HG03060 (cell line): ENCODE results near the gene MAJIN.

ENCODE experiments used
- ATAC-seq: cut with Tn5 transposase; IDR thresholded peaks from one replicate; pipeline ENCODE4 v1.9.1; 2021; ENCODE audit warnings: low read depth, moderate number of reproducible peaks; ENCODE audit not compliant: unreplicated experiment

Gene MAJIN

DNA sequence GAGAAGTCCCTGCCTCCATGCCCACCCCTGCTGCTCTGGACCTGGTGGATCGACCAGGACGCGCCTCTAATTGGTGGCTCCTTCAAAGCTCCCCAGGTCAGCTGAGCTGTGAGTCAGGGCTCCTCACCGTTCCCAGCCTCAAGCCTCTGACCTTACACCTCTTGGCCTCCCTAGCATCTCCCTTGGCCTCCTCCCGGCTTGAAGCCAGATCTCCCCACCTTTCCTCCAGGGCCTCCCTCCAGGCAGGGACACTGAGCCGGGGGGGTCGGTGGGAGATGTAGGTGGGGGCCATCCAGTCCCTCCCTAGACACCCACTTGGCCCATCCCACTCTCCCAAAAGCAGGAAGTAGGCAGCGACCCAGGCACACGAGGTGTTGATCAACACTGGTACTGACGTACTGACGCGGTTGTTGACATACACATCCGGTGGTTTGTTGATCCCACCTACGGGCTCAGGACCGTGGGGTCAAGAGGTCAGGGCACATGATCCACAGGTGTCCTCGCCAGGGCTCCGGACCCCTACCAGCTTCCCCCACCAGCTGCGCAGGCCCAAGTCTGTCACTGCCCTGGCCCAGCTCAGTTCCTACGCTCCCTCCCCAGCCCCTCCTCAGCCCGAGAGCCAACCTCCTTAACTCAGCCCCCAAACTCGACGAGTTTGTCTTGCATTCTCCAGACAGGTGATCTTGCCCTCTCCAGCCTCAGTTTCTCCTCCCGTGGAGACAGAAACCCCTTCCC lies 55.7 kb downstream of the MAJIN start:
- no peak for ATAC-seq

DNA sequence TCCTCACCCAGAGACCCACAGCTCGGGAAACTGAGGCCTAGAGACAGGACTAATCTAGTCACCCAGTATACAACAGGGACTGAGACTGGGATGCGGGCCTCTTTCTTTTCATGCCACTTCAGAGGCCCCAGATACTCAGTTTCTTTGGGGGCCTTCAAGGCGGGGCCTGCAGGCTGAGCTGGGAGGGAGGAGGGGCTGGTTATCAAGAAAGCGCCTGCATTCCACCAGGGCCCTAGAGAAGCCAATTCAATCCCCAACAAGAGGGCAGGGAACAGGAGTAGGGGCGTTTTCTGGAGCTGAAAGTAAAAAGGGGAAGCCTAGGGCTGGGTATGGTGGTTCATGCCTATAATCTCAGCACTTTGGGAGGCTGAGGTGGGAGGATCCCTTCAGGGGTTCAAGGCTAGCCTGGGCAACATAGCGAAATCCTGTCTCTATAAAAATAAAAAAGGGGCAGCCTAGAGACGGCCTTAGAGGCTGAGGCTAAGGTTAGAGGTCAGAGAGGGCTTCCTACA lies 56.5 kb downstream of the MAJIN start:
- ATAC-seq: no peak

DNA sequence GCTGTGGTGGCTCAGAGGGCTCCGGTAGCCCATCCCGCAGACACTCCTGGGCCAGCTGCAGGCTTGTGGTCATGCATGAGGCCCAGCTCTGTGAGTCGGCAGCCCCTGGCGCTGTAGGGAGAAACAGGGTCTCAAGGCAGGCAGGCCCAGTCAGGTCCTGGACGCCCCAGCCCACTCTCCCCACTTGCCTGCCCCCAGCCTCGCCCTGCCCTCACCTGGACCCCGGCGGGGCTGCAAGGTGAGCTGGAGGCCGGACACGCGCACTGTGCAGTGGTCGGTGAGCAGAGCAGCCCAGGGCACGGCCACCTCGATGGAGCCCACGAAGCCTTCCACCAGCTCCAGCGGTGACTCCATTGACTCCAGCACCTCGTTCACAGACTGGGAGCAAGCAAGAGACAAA lies 57.8 kb downstream of the MAJIN start:
- no peak for ATAC-seq

- ATAC-seq: no peak
Observed at GRCh38 chr11:64913171-64913727, 58.7 kb downstream of the MAJIN start.

DNA sequence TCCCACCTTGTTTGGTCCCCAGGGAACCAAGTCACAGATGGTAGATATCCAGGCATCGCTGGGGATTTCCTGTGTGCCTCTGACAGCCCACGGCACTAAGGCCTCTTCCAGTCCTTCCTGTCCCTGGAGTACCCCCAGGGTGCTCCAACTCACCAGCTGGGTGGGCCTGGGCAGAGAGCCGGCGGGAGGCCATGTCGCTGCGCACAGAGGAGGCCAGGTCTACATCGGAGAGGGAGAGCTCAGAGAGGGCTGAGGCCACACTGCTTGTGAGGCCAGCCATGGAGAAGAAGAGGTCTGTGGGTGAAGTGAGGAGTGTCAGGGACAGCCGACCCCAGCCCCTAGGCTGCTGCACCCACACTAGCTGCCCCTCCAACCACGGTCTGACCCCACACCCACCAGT lies 60.2 kb downstream of the MAJIN start:
- no peak for ATAC-seq

GRCh38 chr11:64911142-64911541 lies 60.8 kb downstream of the MAJIN start:
- no peak for ATAC-seq

GRCh38 chr11:64910451-64911093 lies 61.3 kb downstream of the MAJIN start:
- no peak for ATAC-seq

DNA sequence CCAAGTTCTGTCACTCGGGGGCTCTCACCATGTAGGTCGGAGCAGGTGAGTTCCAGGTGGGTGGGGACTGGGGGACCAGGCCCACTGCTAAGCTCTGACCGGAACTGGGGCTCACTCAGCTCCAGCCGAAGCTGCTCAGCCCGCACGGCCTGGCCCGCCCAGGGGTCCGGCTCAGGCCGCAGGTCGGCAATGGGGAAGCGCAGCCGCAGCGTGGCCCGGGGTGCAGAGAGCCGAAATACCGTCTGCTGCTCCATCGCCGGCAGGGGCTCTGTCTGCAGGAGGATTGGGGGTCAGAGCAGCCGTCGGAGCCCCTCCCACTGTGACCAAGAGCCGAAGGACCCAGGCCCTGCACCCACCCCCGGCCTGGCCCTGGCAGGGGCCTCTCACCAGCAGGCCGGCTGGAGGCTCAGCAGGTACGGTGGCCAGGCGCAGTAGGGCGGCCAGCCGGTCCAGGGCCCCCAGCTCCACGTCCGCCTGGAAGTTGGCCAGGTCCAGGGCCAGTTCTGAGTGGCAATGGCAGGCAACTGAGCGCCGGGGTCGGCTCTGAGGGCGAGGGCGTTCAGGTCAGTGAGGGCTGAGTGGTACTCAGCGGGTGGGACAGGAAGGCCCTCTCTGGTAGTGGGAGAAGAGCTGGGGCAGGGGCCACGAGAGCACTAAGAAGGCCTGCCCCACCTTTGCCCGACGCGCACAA lies 62.1 kb downstream of the MAJIN start:
- no peak for ATAC-seq

GRCh38 chr11:64908766-64909165 lies 63.1 kb downstream of the MAJIN start:
- ATAC-seq: no peak

GRCh38 chr11:64906314-64906635 lies 65.6 kb downstream of the MAJIN start:
- ATAC-seq: no peak

DNA sequence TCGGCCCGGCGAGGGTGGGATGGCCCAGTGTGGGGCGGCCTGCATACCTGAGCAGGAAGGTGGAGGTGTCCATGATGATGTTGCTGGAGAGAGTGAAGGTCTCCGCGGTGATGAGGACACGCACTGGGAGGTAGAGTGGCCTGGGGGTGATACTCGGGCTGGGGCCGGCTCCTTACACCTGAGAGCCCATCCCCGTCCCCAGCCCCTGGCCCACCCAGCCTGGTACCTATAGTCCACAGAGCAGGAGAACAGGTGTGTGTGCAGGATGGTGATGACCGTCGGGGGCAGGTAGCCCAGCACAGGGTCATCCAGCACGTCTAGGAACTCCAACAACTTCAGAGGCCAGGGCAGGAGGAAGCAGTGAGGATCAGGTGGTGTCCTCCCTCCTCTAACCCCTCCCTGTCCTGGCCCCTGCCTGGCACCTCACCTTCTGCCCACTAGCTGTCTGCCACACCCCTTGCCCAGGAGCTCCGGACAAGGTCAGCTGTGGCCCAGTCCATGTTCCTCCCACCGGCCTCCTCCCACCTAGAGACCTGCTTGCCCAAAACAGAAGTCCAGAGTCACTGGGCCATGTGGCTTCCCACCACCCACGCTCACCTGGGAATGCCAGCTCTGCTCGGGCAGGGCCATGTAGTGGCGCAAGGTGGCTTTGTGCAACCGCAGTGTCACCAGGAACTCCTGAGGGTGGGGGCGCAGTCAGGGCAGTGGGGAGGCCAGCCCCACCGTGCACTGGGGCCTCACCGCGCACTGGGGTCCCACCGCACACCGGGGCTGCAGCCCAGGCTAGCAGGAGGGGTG lies 66.2 kb downstream of the MAJIN start:
- no peak for ATAC-seq

DNA sequence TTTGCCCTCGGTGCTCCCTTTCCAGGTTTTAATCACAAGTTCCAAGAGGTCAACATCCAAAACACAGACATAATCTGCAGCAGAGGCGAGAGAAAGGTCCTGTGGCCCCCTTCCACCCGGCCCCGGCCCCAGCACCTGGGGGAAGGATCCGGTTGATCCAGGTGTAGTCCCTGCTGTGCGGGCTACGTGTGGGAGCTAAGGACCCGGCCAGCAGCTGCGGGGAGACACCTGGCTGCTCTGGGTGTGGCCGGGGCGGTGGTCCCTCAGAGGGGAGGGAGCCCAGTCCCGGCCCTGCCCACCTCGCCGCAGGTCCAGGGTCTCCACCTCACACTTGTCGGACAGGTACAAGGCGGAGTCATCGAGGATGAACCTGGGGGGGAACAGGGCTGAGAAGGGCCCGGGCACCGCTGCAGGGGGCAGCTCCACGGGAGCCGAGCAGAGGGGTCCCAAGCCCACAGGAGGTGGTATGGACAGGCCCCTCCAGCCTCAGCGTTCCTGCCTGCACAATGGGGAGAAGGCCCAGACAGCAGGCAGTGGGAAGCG lies 68.5 kb downstream of the MAJIN start:
- no peak for ATAC-seq

DNA sequence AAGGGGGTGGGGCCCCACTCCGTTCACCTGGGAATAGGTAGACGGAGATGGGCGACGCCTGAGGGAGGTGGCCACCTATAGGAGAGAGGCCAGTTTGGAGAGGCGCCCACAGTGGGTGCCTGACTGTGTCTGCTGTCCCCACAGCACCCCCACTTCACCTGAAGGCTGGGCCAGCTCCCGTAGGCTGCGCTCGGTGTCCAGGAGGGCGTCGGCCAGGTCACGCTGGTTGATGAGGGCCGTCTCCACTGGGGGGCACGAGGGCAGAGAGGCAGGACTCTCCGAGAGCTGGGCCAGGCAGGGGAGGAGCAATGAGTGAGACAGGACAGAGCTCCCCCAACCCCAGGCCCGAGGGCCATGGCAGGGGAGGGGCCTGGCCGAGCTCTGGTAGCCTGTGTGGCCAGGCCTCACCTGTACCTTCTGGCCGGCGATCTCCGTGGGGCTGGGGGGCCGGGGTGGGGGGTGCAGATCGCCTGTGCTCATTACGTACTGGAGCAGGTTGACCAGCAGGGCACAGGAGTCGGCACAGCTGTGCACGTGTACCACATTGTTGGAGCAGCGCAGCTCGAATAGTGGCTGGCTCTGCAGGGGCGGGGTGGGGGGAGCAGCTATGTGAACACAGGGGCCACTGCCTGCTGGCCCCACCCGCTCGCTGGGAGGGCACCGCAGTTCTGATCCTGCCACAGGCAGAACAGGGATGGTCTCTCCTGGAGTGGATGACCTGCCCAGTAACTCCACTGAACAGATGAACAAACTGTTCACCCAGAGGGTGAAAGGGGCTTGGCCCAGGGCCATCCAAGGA lies 69.6 kb downstream of the MAJIN start:
- no peak for ATAC-seq

DNA sequence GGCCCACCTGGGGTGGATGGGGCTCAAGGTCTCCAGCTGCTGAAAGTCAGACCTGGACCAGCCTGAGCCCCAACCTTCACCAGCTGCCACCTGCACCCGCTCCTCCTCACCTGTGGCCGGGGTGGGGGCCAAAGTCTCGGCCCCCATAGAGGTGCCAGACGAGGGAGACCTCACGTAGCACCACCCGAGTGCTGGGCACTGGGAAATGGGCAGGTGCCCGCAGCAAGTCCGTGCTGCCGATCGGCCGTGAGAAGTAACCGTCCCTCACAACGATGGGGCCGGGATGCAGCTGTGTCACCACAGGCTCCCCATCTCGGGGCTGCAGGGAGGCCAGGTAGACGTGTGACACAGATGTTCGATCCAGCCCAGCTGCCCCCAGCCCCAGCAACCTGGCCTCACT lies 71.1 kb downstream of the MAJIN start:
- no peak for ATAC-seq

DNA sequence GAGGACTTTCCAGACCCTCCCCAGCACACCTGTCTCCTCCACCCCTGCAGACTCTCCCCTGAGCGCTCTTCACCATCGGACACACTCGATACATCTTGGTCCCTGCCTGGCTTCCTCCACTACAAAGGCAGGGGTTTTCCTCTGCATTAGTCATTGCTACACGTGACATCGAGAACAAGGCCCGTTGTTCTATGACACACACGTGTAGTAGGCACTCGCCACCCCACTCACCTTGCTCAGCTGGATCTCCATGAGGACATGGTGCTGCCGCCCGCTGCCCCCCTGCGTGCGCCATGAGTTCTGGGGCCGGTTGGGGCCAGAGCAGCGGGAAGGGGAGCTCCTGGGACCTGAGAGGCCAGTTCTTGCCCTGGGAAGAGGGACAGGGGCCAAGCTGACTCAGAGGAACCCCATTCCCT lies 71.6 kb downstream of the MAJIN start:
- no peak for ATAC-seq

- ATAC-seq: no peak
Observed at GRCh38 chr11:64898541-64898940, 73.4 kb downstream of the MAJIN start.

DNA sequence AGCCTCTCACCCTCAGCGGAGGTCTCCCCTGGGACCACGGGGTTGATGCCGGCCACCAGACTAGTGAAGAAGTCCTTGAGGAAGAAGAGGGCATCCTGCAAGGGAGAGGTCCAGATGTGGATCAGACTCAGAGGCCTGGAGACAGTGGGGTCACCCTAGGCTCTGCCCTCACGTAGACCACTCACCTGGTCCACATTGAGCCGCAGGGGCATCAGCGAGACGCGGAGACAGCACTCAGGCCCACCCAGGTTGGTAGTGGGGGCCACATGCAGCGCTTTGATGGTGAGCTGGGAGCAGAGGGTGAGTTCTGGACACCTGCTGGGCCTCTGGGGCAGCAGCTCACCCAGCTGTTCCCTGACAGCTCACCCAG lies 73.8 kb downstream of the MAJIN start:
- no peak for ATAC-seq

GRCh38 chr11:64897381-64898075 lies 74.4 kb downstream of the MAJIN start:
- no peak for ATAC-seq

DNA sequence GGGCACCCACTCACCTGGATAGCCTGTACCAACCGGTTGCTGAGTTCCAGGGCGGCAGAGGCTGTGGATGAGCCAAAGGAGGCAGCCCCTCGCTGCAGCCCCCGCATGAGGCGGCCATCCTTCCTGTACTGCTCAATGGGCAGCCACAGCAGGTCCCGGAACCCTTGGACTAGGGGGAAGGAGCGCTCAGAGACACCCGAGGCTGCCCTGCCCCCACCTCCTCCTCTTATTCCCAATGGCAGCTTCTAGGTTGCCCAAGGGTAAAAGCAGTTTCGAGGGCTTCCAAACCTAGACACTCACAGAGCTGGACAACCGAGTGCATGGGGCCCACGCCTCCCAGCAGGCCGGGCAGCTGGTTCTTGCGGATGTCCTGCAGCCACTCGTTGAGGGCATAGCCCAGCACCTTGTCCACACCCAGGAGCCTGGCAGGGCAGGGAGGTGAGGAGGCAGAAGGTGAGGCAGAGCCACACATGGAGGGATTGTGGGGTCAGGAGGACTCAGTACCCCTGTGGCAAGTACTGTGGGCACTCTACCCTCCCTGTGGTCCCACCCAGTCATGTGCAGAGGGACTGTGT lies 75.4 kb downstream of the MAJIN start:
- no peak for ATAC-seq
